ENCODE measurements around the gene KCTD3.

DNA sequence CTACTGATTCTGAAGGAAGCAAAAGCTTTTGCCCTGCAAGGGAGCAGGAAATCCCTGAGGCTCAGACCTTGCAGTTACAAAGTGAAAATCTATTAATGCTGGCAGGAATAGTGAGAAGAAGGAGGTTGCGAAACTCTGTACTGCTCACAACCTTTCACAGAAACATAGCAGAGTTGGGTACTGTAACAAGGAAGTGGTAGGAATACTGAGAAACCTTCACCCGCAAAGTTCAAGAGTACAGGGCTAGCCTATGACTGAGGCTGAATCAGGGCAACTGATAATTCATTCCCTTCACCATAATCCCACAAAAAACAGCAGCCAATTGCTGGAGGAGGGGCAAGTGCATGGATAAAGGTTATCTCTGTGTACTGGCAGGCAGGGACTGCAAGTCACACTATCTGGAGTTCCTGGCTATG lies 23.9 kb upstream of the KCTD3 start:
- TF ChIP-seq, protein P1, sequence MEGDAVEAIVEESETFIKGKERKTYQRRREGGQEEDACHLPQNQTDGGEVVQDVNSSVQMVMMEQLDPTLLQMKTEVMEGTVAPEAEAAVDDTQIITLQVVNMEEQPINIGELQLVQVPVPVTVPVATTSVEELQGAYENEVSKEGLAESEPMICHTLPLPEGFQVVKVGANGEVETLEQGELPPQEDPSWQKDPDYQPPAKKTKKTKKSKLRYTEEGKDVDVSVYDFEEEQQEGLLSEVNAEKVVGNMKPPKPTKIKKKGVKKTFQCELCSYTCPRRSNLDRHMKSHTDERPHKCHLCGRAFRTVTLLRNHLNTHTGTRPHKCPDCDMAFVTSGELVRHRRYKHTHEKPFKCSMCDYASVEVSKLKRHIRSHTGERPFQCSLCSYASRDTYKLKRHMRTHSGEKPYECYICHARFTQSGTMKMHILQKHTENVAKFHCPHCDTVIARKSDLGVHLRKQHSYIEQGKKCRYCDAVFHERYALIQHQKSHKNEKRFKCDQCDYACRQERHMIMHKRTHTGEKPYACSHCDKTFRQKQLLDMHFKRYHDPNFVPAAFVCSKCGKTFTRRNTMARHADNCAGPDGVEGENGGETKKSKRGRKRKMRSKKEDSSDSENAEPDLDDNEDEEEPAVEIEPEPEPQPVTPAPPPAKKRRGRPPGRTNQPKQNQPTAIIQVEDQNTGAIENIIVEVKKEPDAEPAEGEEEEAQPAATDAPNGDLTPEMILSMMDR (IDR thresholded peaks at IDR 0.05): no peak
- TF ChIP-seq POLR2A (IDR thresholded peaks at IDR 0.05; ENCODE audit: low read depth) (no peak), EP300 (IDR thresholded peaks at IDR 0.05) (no peak), POLR2AphosphoS5 (IDR thresholded peaks at IDR 0.05) (no peak)

All from esophagus muscularis mucosa (tissue), 4 donors.